GM19395 (cell line): ENCODE data around the gene FCHO2.
A peak's percentile ranks its signal among the peaks of the same experiment; 100 is the strongest.
"Not testable (repeated sequence)": the region's sequence is repeated elsewhere in the genome, so short reads cannot be mapped to it uniquely, and the experiment has no call there.

Source experiments
- ATAC-seq: cut with Tn5 transposase; IDR thresholded peaks from one replicate; pipeline ENCODE4 v1.9.1; 2021; ENCODE audit warnings: mild to moderate bottlenecking, moderate library complexity; ENCODE audit not compliant: unreplicated experiment

FCHO2 gene, protein sequence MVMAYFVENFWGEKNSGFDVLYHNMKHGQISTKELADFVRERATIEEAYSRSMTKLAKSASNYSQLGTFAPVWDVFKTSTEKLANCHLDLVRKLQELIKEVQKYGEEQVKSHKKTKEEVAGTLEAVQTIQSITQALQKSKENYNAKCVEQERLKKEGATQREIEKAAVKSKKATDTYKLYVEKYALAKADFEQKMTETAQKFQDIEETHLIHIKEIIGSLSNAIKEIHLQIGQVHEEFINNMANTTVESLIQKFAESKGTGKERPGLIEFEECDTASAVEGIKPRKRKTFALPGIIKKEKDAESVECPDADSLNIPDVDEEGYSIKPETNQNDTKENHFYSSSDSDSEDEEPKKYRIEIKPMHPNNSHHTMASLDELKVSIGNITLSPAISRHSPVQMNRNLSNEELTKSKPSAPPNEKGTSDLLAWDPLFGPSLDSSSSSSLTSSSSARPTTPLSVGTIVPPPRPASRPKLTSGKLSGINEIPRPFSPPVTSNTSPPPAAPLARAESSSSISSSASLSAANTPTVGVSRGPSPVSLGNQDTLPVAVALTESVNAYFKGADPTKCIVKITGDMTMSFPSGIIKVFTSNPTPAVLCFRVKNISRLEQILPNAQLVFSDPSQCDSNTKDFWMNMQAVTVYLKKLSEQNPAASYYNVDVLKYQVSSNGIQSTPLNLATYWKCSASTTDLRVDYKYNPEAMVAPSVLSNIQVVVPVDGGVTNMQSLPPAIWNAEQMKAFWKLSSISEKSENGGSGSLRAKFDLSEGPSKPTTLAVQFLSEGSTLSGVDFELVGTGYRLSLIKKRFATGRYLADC

DNA sequence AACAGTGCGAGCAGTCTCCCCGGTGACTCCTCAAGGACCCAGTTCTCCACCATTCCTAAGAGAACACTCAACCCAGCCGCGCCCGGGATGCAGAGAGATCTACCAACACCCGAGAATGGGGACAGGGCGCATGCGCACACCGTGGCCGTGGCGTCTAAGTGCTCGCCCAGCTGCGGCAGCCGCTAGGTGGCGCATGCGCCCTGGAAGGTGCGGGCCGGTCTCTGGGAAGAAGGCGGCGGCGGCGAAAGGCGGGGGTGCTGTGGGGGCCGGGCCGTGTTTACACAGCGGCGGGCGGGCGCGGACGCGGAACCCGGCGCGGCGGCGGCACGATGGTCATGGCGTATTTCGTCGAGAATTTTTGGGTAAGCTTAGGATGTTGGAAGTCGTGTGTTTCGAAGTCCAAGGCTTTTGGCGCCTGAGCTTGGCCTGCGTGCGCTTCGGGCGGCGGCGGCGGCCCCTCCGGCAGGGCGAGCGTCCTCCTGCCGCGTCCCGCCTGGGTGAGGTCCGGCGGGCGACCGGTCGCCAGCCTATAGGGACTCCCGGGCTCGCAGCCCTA is at the start of gene FCHO2:
Gene FCHO2, plus strand, starts transcription at position 274 of the 556 bp plus-strand sequence. Its CDS starts 56 bp downstream, at position 330.
- ATAC-seq = peak; percentile 92

DNA sequence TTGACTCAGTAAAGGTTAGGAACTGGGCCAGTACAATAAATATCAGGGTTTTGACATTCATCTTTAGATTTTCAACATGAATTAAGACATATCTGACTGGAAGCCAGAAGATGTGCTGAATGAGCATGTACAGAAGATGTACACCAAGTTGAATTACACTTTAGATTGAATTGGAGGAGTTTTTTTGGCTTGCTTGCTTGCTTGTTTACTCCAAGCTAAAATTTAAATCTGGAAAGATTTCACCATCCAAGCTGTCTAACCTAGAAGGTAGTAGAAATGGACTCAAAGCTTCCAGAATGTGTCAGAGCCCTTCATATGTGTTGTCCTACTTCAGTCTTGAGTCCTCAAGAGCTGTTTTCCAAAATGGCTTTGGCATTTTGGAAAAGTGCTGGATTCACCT is 49.0 kb upstream of the FCHO2 start:
- no peak for ATAC-seq

DNA sequence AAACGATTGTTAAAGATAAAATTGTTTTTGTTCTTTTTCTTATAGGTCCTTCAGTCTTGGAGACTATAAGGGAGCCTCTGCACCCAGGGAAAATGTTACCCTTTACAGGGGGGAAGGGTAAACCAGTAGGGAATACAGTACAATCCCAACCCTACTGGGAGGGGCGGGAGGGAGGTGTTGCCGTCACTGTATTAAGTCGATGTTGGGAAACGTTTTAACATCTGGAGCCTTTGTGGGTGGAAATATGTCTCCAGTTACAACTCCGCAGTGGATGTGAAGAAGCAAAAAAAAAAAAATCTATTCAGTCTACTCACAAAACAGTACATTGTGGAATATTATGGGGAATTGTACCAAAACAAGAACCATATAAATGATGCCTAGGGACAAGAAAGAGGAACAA is 47.2 kb upstream of the FCHO2 start:
- ATAC-seq = no peak

DNA sequence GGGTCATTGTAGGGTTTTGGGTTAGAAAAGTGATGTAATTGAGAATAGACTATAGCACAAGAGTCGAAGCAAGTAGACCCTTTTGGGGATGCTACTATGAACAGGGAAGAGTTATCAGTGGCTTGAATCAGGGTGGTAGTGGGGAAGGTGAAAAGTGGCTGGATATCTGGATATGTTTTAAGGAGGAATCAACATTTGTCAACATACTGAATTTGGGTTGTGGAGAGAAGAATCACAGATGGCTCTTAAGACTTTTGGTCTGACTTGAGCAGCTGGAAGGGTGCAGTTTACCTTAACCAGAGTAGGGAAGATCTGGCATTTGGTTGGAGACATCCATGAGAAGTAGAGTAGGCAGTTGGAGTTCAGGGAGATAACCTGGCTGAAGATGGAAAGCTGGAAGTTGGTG is 38.5 kb upstream of the FCHO2 start:
- no peak for ATAC-seq

DNA sequence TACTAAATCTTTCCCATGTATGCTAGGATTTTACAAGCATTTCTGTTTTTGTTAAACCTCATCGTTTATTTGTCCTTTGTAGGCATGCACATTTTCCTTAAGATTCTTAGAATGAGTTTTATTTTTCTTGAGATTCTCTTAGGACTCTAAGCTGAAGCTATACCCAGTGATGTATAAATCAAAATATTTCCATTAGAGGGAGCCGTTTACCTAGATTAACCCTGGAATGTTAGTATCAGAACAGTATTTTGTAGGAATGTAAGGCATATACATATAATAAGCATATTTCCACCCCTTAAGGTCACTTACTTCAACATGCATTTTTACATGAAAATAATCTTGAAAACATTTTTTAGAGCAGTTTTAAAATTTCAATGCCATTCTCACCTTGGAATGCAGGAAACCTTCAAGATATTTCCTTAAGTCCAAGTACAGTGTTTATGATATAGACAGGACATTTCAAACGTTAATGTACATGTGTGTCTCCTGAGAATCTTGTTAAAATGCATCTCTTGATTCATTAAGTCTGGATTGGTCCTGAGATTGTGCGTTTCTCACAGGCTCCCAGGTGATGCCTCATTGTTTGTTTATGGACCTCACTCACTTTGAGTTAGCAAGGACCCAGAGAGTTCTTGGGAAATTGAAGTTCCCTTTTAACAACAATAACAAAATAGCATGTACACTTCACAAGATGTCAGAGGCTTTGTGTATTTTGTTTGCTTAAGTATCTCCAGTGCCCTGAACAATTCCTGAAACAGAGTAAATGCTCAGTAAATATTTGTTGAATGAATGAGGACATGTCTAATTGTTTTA is 34.9 kb upstream of the FCHO2 start:
- no peak for ATAC-seq

DNA sequence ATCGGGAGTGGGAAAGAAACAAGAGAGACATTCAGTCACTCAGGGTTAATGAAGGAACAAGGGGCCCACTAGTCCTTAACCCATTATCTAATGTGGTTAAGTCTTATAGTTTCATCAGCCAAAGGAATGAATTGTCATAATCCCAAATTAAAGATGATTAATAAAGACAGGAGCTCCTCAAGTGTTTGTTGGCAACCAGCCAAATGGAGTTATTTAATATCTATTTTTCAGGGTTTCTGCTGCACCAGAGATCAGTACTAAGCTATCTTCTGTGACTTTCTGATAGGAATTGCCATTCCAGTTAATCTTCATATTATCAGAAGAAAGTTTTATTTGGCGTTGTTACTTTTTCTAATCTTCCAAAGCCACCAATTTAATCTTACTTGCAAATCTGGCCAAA is 34.0 kb upstream of the FCHO2 start:
- no peak for ATAC-seq

DNA sequence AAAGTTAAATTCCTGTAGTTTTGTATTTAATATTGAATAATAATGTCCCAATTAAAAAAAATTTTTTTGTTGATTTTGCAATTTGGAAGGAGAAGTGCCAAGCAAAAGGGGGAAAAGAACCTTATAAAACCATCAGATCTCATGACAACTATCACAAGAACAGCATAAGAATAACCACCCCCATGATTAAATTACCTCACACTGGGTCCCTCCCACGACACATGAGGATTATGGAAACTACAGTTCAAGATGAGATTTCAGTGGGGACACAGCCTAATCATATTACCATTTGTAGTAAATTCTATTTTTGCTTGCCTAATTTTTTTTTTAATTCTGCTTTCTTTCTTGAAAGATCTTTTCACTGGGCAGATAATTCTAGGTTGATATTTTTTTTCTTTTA is 33.4 kb upstream of the FCHO2 start:
- ATAC-seq = no peak

DNA sequence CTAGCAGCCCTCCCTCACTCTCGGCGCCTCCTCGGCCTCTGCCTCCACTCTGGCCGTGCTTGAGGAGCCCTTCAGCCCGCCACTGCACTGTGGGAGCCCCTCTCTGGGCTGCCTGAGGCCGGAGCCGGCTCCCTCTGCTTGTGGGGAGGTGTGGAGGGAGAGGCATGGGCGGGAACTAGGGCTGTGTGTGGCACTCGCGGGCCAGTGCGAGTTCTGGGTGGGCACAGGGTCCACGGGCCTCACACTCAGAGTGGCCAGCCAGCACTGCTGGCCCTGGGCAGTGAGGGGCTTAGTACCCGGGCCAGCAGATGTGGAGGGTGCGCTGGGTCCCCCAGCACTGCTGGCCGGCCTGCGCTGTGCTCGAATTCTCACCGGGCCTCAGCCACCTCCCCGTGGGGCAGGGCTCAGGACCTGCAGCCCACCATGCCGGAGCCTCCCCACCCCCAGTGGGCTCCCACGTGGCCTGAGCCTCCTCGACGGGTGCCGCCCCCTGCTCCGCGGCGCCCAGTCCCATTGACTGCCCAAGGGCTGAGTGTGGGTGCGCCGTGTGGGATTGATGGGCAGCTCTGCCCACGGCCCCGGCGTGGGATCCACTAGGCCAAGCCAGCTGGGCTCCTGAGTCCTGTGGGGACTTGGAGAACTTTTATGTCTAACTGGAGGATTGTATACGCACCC is 30.4 kb upstream of the FCHO2 start:
- no peak for ATAC-seq

DNA sequence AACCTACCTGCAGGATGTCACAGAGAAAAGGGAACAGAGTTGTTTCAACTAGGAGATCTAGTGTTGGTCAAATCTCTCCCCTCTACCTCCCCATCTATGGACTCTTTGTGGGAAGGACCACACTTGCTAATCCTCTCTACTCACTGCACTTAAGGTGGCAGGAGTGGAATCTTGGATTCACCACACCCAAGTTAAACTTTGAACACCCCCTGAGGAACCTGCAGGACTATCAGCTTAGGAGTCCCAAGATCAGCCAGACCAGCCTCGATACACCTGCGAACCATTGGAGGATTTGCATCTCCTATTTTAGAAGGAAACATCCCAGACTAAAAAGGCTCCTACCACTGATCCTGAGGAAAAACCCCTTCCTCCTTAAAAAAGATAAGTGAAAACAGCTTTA is 23.2 kb upstream of the FCHO2 start:
- not testable (repeated sequence) for ATAC-seq

DNA sequence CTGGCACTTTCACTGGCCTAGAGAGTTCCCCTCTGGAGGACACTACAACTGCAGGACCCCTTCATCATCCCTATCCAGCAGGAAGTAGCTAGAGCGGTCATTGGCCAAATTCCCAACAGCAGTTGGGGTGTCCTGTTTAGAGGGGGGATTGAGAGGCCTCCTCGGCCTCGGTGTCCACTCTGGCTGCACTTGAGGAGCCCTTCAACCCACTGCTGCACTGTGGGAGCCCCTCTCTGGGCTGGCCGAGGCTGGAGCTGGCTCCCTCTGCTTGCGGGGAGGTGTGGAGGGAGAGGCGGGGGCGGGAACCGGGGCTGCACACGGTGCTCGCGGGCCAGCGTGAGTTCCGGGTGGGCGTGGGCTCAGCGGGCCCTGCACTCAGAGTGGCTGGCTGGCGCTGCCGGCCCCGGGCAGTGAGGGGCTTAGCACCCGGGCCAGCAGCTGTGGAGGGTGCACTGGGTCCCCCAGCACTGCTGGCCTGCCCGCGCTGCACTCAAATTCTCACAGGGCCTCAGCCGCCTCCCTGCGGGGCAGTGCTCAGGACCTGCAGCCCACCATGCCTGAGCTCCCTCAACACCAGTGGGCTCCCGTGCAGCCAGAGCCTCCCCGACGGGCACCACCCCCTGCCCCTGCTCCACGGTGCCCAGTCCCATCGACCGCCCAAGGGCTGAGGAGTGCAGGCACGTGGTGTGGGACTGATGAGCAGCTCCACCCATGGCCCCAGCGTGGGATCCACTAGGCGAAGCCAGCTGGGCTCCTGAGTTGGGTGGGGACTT is 20.7 kb upstream of the FCHO2 start:
- ATAC-seq = not testable (repeated sequence)

DNA sequence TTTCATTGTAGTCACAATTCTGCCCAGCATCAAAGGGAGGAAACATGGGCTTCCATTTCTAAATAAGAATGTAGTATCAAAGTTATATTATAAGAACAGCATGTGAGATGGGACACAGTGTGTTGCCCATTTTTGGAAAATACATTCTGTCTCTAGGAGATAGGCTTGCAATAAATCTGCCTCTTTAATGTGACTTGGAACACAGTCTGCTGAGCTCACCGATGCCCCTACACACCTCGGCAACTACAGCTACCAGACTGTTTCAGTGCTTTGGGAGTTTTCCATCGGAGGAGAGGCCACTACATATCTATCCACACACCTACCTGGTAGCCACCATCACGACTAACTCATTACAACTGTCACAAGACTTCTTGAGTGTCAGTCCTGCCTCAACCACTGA is 18.9 kb upstream of the FCHO2 start:
- ATAC-seq = no peak

DNA sequence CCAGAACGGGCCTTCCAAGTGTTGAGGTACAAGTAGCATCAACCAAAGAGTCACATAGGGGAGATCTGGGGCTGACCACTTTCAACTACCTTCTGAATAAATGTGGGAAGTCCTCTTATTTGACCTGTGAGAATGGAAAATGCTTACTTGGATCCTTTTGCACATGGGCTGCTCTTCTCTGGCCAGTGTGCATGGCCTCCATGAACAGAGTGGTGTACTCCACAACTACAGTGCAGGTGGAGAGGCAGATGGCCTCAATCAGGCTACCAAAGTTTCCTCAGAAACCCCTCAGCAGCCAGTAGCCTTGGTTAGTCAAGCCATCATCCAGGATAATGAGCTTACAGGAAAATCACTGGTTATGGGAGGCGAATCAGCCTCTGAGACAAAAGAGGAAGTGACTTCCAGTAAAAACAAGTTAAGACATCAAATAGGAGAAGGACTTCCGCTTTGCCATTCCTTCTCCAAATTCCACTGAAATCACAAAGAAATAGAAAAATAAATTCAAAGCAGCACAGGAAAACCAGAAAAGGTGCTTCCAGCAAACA is 18.3 kb upstream of the FCHO2 start:
- ATAC-seq = no peak

DNA sequence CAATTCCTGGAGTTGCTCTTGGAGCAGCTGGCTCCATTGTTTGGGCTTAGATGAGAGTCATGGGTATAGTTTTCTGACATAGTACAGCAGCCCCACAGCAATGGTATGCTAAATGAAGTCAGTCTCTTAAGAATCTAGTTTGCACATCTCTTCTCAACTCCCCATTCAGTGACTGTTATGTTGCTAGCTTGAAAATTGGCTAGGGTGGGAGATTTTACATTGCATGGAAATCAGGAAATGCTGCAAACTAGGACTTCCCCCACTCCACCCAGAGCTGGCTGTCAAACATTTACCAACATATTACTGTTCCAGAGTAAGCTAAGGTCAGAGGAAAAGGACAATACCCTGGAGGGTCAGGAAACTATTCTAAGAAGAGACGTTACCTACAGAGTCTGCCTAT is 17.6 kb upstream of the FCHO2 start:
- ATAC-seq = no peak

DNA sequence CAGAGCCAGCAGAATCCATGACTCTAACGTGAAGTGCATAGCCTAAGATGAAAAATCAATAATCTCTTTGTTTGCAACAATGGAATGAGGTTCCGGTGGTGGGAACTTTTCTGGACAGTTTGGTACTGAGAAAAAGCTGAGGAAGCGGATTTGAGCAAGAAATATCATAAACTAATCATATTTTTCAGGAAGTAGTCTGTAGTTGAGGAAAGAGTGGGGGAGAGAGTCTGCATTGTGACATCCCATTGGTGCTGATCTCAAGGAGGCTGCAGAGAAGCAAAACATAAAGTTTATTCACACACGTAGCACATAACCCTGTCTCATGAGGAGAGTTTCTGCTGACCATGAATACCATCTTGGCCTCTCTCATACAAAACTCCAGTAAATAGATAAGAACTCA is 15.8 kb upstream of the FCHO2 start:
- ATAC-seq = no peak

DNA sequence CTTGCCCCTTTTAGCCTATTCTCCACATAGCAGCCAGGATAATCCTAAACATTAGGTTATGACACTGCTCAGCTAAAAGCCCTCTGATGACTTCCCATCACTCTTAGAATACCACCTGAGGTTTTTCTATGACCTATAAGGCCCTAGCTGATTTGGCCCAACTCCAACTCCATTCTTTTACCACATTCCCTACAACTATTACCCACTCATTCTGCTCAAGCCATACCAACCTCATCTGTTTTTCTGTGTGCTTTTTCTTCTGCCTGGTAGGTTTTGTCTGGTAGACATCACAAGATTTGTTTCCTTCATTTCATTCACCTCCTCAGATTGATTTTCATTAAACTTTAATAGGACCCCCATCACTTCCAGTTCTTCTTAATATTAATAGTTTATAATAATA is 12.5 kb upstream of the FCHO2 start:
- no peak for ATAC-seq

DNA sequence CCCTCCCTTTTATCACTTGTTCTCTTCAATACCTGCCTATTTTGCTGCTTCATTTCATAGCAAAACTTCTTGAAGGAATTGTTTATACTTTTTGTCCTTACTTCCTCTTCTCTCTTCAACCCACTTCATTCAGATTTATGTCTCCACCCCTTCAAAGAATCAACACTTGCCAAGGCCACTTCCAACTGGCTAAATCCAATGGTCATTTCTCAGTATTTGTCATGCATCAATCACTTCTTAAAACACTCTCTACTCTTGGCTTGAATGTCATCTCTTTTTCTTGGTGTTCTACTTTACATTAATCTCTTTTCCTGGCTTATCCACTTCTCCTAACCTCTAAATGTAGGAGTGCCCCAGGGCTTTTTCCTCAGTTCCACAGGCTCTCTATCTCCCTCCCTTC is 8.3 kb upstream of the FCHO2 start:
- no peak for ATAC-seq

DNA sequence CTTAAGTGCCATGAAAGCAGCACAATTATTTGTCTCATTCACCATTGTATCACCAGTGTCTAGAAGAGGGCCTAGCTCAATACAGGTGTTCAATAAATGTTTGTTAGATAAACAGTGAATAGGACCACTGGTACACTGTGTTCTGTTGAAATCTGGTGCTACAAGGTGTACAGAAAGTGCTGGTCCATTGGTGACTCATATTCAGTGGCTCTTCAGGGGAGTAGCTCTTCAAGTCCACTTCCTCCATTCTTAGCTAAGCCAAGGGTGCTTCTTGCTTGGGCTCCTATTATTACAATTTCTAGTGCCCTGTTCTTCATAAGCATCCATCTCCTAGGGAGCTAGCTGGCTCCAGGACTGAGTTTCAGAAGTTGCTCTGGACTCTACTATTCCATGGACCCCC is 6.4 kb upstream of the FCHO2 start:
- no peak for ATAC-seq

DNA sequence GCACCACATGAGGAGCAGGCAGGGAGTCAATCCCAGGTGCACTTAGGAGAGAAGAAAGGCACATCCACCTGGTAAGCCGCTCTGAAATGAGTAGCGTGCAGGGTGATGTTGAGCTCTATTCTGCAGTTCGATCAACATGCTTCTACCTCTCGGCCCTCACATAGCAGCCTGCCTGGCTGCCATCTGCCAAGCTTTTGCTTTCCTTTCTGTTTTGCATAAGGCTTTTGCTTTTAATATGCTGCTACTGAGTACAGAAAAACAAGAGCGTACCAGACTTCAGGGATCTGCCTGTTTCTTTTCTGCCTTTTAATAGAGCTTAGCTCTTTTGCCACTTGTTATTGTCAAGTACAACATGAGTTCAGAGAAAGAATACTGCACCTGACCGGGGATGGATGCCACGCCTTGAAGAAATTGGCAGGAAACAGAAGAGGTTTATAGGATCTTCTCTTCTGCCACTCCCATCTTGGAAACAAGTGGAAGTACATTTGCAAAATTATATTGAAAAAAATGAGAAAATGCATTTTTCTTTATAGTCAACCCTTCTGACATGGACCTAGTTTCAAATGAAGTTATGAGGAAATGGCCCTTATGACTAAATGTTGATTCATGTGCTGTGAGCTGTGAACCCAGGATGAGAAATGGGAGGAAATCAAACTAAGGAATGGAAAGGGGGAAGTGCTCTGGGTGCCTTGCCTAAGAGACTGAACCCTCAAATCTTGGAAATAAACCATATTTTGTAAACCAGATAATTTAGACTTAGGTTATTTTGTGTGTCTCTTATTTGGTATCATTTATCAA is 4.0 kb upstream of the FCHO2 start:
- no peak for ATAC-seq

DNA sequence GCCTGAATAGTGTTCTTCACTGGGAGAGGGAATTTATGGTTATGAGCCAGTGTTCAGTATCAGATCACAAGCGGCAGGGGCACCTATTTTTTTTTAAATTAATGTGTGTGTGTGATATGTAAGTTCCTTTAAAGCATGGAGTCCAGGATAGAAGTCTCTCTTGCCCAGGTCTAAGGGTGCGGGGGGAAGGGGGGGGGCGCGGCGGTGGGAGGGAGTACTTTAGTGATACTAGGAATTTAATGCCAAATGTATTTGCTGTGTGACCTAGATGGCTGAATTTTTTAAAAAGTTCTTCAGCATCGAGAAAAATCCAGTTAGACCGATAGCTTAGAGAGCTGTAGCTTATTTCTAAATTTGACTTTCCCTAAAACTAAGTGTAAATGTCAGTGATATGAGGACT is 1.5 kb upstream of the FCHO2 start:
- no peak for ATAC-seq
